ENCODE results near the gene PARPBP. TPM values are rescaled to one million over a fixed set of nuclear protein-coding genes. Genes with fewer than 3 reads are reported as not detected.

Gene PARPBP
- total RNA-seq, 1 experiment from 2014 or later = 15.1 TPM

DNA sequence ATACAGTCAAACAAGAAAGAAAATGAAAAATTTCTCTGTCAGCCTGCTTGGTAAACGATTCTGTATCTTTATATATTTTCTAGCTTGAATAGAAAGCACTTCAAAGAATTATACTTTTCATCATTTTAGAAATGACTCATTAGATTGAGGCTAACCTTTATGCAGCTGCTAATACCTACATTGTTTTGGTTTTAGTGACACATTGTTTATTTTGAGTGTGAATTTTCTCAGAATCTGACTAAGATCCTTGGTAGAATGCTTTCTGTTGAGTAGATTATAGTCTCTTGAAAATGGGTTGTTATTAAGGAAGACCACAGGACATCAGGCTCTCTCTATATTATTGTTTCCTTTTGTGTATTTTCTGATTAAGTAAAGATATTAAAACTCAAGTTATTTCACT lies 77.8 kb downstream of the PARPBP start, which contains the start of gene PMCH:
Gene PMCH, minus strand, starts transcription at position 45 of the 400 bp plus-strand sequence. CDS start 63 bp downstream, outside the sequence.
- no peaks in the 10 kb centered on the region for H3K4me1 Mint-ChIP-seq (ENCODE audit: insufficient read depth, unreplicated experiment)
- TF ChIP-seq, protein P1, sequence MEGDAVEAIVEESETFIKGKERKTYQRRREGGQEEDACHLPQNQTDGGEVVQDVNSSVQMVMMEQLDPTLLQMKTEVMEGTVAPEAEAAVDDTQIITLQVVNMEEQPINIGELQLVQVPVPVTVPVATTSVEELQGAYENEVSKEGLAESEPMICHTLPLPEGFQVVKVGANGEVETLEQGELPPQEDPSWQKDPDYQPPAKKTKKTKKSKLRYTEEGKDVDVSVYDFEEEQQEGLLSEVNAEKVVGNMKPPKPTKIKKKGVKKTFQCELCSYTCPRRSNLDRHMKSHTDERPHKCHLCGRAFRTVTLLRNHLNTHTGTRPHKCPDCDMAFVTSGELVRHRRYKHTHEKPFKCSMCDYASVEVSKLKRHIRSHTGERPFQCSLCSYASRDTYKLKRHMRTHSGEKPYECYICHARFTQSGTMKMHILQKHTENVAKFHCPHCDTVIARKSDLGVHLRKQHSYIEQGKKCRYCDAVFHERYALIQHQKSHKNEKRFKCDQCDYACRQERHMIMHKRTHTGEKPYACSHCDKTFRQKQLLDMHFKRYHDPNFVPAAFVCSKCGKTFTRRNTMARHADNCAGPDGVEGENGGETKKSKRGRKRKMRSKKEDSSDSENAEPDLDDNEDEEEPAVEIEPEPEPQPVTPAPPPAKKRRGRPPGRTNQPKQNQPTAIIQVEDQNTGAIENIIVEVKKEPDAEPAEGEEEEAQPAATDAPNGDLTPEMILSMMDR (IDR thresholded peaks at IDR 0.05; ENCODE audit: unreplicated experiment) = no peak
- no peak within 1 kb of the TSS for H3K27ac Mint-ChIP-seq (ENCODE audit: low read depth, unreplicated experiment)
- no peaks in the 10 kb centered on the region for H3K36me3 Mint-ChIP-seq (ENCODE audit: insufficient read depth, unreplicated experiment)
- POLR2A ChIA-PET = no interaction called here
- H3K27me3 Mint-ChIP-seq (ENCODE audit: insufficient read depth, unreplicated experiment) = no peaks in the 10 kb centered on the region
- BruUV-seq (replicated peaks) = no TSS peak
- peak; percentile 40 for DNase-seq (ENCODE audit: unreplicated experiment)
- H3K9me3 Mint-ChIP-seq (ENCODE audit: unreplicated experiment) = no peaks in the 10 kb centered on the region
- CTCF ChIA-PET = no interaction called here
- intact Hi-C loops (cut with micrococcal nuclease) = no loop called here
- no peak within 1 kb of the TSS for H3K4me3 Mint-ChIP-seq (ENCODE audit: unreplicated experiment)

DNA sequence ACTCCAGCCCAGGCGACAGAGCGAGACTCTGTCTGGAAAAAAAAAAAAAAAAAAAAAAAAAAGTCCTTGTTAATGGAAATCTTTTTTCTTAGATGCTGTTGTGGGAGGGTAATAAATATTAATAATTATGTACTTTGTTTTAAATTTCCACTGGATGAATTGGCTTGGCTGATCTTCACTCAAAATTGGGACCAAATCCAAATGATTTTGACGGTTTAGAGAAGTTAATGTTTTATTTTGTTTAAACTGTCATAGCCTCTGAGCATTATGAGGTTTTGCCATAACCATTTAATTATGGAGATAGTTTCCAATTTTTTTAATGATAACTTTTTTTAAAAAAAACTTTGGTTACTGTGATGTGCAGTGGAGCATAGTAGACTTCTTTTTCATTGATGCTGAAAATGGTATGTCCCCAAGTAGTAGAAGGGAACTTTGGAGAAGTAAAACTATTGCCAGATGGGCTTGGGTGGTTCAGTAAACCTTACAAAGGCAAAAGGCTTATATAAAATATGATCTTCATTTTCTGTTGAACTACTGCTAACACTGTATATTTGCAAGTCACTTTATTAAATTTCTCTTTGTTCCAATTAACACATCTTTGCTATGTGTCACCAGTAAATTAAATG lies 81.6 kb downstream of the PARPBP start:
- POLR2A ChIA-PET = no interaction called here
- TF ChIP-seq, protein P1 (IDR thresholded peaks at IDR 0.05; ENCODE audit: unreplicated experiment) = no peak
- intact Hi-C loops (cut with micrococcal nuclease) = no loop called here
- no peak for DNase-seq (ENCODE audit: unreplicated experiment)
- CTCF ChIA-PET = no interaction called here
- Mint-ChIP-seq H3K4me3 (ENCODE audit: unreplicated experiment) (no peak overlapping the region), H3K27me3 (ENCODE audit: insufficient read depth, unreplicated experiment) (no peaks in the 10 kb centered on the region), H3K36me3 (ENCODE audit: insufficient read depth, unreplicated experiment) (peaks cover 6% of the 10 kb centered on the region), H3K27ac (ENCODE audit: low read depth, unreplicated experiment) (no peak overlapping the region), H3K4me1 (ENCODE audit: insufficient read depth, unreplicated experiment) (no peaks in the 10 kb centered on the region), H3K9me3 (ENCODE audit: unreplicated experiment) (peaks cover 11% of the 10 kb centered on the region)
- BruUV-seq (replicated peaks) = no TSS peak

DNA sequence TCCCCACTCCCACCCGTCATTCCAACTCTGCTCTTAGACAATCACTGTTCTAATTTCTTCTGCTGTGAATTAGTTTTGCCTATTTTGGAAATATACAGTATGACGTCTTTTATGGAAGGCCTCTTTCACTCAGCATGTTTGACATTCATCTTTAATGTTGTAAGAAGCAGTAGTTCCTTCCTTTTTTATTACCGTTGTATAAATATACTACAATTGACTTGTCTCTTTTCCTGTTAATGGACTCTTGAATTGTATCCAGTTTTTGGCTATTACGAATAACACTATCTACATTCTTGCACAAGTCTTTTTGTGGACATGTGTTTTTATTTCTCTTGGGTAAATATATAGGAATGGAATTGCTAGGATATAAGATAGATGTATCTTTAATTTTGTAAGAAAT lies 82.6 kb downstream of the PARPBP start:
- CTCF ChIA-PET = no interaction called here
- H3K9me3 Mint-ChIP-seq (ENCODE audit: unreplicated experiment) = peaks cover 18% of the 10 kb centered on the region
- no peaks in the 10 kb centered on the region for H3K27me3 Mint-ChIP-seq (ENCODE audit: insufficient read depth, unreplicated experiment)
- POLR2A ChIA-PET = no interaction called here
- TF ChIP-seq, protein P1 (IDR thresholded peaks at IDR 0.05; ENCODE audit: unreplicated experiment) = no peak
- no TSS peak for BruUV-seq (replicated peaks)
- H3K4me1 Mint-ChIP-seq (ENCODE audit: insufficient read depth, unreplicated experiment) = no peaks in the 10 kb centered on the region
- no peak overlapping the region for H3K27ac Mint-ChIP-seq (ENCODE audit: low read depth, unreplicated experiment)
- intact Hi-C loops (cut with micrococcal nuclease) = no loop called here
- H3K4me3 Mint-ChIP-seq (ENCODE audit: unreplicated experiment) = no peak overlapping the region
- H3K36me3 Mint-ChIP-seq (ENCODE audit: insufficient read depth, unreplicated experiment) = peaks cover 6% of the 10 kb centered on the region
- no peak for DNase-seq (ENCODE audit: unreplicated experiment)

DNA sequence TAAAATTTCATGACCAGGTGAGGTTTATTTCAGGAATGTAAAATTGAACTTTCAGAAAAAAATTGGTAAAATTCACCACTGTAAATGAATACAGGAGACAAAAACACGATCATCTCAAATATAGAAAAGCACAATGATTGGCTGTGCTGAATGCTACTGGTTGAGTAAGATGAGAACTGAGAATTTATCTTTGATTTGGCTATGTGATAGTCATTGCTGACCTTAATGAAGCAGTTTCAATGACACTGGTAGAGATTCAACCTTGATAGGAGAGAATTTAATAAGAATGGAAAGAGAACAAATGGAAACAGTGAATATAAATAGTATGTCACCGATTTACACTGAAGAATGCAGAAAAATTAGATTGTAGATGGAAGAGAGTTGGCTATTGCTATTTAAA lies 84.0 kb downstream of the PARPBP start:
- no peak overlapping the region for H3K4me3 Mint-ChIP-seq (ENCODE audit: unreplicated experiment)
- intact Hi-C loops (cut with micrococcal nuclease) = no loop called here
- H3K27ac Mint-ChIP-seq (ENCODE audit: low read depth, unreplicated experiment) = no peak overlapping the region
- POLR2A ChIA-PET = no interaction called here
- peaks cover 30% of the 10 kb centered on the region for H3K9me3 Mint-ChIP-seq (ENCODE audit: unreplicated experiment)
- TF ChIP-seq, protein P1 (IDR thresholded peaks at IDR 0.05; ENCODE audit: unreplicated experiment) = no peak
- peaks cover 11% of the 10 kb centered on the region for H3K36me3 Mint-ChIP-seq (ENCODE audit: insufficient read depth, unreplicated experiment)
- DNase-seq (ENCODE audit: unreplicated experiment) = no peak
- CTCF ChIA-PET = no interaction called here
- no TSS peak for BruUV-seq (replicated peaks)
- no peaks in the 10 kb centered on the region for H3K27me3 Mint-ChIP-seq (ENCODE audit: insufficient read depth, unreplicated experiment)
- no peaks in the 10 kb centered on the region for H3K4me1 Mint-ChIP-seq (ENCODE audit: insufficient read depth, unreplicated experiment)

Measured in MCF 10A (cell line).